ENCODE data around the gene FIG4. TPM values are rescaled to one million over a fixed set of nuclear protein-coding genes. Genes with fewer than 3 reads are reported as not detected.

The FIG4 gene
- total RNA-seq, result 13.4 and 15.9 TPM in 2 replicates

DNA sequence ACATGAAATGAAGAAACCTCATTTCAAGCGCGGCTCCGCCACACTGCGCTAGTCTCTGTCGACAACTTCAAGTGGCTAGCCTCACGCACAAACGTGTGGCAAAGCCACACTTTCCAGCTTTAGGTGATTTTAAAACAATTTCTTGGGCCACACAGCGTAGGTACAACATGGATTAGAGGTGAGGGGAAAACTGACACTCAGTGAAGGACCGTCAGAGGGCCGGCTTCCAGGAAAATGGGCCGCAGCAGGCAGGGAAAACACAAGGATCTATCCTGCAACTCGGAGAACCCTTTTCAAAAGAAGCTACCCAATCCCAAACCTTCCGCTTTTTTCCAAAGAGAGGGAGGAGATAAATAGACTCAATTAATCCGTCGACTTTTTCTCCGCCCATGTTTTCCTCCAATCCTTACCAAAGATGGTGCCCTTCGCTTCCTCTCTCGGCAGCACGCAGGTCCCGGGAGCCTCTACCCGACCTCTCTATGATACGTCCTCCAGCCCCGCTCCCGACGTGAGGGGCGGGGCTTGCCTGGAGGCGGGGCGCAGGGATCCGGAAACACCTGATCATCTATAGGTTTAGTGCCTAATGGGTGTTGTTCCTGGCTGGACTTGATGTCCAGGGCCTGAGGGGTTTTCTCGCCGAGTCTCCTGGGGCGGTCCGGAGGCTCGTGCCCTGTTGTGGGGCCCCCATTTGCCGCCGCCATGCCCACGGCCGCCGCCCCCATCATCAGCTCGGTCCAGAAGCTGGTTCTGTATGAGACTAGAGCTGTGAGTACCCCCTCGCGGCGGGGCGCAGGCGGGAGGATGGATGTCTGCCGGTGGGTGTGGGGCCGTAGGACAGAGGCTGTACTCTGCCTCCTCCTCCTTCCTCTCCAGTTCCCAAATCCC lies at the start of gene FIG4, which contains the start of gene AK9:
Gene FIG4, plus strand, starts transcription at position 560 of the 885 bp plus-strand sequence. Its CDS starts 140 bp downstream, at position 700.
Gene AK9, minus strand, starts transcription at position 466 of the 885 bp plus-strand sequence. CDS start 15,457 bp downstream, outside the sequence.

Other genes with a start within 250 kb of the FIG4 start
- gene MICAL1, start 235.5 kb upstream of the FIG4 start, total RNA-seq, result 10.9 and 25.8 TPM in 2 replicates
- 5.8 and 7.7 TPM in 2 replicates for gene ZBTB24, start 208.1 kb upstream of the FIG4 start, total RNA-seq
- gene AK9, start 94 bp upstream of the FIG4 start, total RNA-seq, result 2.2 and 3.2 TPM in 2 replicates

All from tracheal epithelial cell (primary cell).